ENCODE data around the gene CBX5. TPM values are rescaled to one million over a fixed set of nuclear protein-coding genes. Genes with fewer than 3 reads are reported as not detected.
A peak's percentile ranks its signal among the peaks of the same experiment; 100 is the strongest.
"Not testable (repeated sequence)": the region's sequence is repeated elsewhere in the genome, so short reads cannot be mapped to it uniquely, and the experiment has no call there.

CBX5 gene
- total RNA-seq, 1 donor from 2014 or later, result 62.0 TPM

DNA sequence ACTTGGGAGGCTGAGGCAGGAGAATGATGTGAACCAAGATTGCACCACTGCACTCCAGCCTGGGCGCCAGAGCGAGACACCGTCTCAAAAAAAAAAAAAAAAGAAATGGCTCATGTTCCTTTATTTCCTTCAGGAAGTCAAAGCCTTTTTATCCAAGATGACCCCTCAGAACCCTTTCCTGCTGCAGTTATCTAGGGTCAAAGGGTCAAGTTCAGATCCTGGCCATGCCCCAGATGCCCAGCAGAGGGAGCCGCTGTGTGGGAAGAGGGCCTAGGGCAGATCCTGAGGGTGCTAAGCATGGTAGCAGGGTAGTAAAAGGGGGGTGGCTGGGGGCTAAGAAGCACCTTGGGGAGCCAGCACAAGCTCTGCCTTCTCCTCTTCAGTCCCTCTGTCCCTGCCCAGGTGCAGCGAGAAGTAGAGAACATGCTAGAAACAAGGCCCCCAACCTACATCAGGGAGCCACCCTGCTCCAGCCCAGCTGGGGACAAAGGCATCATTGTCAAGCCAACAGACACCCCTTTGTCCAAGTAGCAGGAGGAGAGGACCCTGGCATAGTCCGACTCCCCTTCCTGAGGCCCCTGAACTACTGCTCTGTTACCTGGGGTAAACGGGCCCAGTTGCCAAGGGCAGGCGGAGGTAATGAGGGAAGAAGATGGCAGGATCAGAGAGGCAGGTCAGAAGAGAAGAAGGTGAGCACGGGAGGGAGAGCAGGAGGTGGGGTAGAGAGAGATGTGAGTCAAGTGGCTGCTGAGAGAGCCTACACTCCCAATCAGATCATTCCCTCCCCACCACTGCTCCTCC is 14.4 kb upstream of the CBX5 start:
- DNase-seq (ENCODE audit: low spot score), result peak; percentile 41

DNA sequence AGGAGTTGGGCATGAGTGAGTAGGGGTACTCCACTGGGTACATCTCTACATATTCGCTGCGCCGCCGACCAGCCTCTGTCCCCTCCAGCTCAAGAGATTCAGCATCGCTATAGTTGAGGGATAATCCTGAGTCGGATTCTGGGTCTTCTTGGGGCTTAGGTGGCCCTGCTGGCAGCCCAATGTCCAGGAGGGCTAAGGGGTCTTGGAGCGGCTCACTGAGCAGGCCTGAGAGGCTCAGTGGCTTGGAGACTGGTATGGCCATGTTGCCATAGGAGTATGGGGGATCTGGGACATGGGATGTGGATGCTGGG is 13.0 kb upstream of the CBX5 start:
- DNase-seq (ENCODE audit: low spot score), result no peak

DNA sequence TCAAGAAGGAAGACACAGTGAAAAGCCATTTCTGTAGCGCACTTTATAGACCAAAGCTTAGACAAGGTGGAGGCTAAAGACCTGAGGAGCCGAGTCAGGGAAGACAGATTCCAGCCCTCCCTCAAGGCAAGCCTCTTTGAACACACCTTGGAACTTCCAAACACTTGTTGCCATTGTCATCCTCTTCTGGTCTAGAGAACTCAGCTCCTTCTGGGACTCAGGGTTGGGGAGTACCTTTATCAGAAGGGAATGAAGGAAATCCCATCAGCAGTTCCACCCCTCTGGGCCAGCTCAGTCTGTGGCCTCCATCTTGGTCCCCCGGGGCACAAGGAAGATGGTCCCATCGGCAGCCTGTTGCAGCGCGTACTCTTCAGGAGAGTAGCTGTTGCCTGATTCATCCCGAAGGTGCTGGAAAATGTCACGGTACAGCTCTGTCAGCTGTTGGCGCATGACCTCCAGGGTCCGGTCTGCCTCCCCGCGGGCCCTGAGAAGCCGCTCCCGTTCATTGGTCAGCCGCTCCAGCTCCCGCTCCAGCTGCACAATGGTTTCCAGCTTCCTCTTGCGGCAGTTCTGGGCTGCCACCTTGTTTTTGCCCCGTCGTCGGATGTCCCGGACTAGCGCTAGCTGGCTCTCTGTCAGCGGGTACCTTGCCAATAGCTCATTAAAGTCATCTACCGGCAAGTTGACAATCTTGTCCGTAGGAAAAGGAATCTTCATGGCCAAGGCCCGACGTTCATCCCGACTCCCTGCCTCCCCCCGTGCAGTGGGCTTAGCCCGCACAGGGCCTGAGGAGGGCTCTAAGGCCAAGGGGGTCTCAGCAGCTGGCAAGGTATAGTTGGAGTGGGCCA is 12.4 kb upstream of the CBX5 start:
- no peak for DNase-seq (ENCODE audit: low spot score)

DNA sequence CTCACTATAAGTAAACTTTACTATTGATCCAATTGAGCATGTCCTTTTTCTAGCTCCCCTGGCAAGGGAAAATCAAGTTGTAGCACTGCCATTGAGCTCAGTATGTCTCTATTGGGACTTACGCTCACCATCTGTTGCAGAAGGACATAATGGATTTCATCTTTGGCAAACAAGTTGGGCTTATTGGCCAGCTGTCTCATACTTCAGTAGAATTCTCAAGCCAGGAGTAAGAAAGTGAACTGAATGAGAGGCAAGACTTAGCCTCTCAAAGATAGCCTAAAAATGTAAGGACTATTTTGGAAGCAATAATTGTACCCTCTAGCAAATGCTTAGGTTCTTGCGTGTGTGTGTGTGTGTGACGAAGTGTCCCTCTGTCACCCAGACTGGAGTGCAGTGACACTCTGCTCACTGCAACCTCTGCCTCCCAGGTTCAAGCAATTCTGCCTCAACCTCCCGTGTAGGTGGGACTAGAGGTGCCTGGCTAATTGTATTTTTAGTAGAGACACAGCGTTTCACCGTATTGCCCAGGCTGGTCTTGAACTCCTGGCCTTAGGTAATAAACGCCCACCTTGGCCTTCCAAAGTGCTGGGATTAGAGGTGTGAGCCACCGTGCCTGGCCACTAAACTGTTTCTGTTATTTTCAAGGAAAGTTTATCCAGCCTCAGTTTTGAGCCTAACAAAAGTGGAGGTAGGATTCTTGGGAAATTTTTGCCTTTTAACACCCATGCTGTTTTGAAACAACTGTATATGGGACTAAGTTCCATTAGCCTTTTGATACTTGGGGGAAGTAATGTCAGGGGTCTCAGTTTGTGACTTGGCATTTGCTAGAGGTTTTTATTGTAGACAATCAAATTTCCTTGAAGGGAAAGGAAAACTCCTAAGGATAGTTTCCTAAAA is 7.6 kb upstream of the CBX5 start:
- no peak for DNase-seq (ENCODE audit: low spot score)

DNA sequence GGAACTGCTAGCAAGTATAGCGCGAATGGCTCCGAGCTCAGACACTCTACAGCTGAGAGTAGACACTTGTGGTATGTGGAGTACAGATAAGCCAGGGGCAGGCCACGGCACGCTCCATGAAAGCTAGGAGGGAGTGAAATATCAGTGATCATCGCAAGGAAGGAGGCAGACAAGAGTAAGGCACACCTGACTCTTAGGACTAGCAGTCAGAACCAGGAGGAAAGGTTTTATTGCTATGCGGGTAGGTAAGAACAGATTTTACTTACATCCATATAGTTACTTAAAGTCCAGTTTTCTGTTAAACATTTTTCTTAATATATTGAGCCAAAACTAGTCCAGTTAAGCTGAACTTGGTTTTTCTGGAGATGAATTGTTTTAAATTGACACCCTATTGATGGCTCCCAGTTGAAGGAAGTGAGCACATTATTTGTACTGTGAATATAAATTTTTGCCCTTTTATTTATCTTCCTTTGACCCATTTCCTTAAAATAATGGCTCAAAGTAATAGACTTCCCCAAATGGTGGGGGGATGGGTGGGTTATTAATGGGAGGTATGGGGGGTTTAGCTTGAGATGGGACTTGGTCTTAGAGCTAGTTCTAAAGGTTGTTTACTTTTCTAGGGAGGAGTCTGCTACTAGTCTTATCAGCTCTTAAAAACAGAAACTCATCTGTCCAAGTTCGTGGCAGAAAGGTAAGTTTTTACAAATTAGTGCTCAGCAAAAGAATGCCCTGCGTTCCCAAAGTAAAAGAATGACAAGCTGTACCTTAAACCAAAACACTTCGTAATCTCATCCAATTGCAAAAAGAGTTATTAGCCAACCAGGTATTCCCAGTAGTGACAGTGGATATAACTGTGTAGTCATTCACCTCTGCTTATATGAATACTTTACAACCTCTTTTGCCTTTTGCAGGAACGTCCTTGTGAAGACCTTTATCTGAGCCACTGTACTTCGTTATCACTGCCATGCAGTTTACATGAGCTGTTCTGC is 6.4 kb upstream of the CBX5 start:
- DNase-seq (ENCODE audit: low spot score), result no peak

DNA sequence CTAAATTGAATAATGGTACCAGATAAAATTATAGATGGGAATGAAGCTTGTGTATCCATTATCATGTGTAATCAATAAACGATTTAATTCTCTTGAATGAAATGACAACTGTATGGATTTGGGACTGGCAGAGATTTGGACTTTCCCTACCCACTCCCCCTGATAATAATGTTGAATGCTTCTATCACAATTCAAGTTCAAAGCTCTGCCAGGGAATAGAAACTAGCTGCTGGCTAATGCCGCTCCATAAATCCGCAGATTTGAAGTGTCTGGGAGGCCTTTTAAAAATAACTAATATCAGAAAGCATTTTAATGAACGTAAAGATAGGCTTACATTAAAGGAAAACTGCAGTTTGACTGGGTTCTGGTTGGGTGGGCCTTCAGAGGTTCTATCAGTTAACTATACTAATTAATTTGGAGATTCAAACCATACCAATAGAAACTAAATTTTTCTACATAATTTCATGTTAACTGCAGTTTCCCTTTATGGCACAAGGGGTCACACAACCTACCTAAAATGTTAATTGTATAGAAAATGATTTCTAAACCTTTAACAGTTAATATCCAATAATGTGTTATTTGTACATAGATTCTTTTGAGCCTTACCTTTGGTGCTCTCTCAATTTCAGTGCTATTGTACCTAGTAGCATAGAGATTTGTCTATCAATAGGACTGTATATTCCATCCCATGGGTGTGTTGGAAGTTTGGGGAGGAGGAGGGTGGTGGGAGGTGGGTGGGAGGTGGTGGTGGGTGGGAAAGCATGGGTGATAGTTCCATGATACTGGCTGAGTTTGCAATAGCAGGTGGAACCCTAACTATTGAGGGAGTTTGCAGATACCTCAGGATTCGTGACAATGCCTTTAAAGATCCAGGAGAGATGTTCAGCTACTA is 5.5 kb upstream of the CBX5 start:
- DNase-seq (ENCODE audit: low spot score), result no peak

DNA sequence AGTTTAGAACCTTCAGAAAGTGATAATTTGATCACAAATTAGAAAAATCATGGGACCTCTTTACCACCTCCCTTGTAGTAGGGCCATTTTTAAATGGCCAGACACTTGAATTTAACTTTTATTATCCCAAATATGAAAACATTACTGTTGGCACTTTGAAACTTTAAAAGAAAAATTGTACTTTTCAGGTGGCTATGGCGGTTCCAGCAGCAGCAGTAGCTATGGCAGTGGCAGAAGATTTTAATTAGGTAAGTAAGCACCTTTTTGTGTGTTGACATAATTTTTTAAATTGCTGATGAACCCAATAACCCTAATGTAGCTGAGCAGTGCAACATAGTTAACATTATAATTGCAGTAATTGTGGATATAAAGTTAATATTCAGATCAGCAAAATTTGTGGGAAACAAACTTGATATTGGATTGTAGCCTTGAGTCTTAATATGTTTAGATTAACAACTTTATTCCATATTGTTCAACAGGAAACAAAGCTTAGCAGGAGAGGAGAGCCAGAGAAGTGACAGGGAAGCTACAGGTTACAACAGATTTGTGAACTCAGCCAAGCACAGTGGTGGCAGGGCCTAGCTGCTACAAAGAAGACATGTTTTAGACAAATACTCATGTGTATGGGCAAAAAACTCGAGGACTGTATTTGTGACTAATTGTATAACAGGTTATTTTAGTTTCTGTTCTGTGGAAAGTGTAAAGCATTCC is 4.3 kb upstream of the CBX5 start:
- DNase-seq (ENCODE audit: low spot score), result not testable (repeated sequence)

DNA sequence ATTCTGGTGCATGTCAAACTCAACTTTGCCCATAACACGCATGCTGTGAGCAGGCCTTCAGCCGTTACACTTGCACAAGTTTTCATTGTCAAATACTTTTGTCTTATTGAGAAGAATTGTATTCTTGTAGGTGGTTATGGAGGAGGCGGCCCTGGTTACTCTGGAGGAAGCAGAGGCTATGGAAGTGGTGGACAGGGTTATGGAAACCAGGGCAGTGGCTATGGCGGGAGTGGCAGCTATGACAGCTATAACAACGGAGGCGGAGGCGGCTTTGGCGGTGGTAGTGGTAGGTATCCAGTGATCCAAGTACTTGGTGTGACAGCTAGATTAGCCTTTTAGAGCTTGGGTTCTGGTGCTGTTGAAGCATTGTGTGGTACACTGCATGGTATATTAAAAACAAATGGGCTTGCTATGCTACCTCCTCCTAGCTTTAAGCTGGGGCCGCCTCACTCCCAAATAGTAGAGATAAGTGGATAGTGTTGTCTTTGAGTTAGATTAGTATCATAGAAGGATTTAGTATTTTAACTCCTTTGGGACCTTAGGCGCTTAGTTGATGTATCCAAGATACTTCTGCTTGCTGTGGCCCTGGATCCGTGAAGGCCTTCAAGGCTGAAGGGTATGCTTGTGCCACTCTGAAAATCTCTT is 3.1 kb upstream of the CBX5 start:
- DNase-seq (ENCODE audit: low spot score), result no peak

DNA sequence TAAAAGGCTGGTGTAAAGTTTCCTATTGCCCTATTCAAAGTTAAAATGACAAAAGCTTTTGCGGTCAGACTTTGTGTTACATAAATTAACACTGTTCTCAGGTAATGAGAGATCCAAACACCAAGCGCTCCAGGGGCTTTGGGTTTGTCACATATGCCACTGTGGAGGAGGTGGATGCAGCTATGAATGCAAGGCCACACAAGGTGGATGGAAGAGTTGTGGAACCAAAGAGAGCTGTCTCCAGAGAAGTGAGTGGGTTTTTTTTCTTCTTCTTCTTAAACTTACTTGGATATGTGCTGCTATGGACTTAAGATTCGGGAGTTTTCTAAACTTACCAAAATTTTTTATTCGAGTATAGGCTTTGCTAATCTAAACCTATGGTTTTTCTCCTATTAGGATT is 1.8 kb upstream of the CBX5 start:
- not testable (repeated sequence) for DNase-seq (ENCODE audit: low spot score)

DNA sequence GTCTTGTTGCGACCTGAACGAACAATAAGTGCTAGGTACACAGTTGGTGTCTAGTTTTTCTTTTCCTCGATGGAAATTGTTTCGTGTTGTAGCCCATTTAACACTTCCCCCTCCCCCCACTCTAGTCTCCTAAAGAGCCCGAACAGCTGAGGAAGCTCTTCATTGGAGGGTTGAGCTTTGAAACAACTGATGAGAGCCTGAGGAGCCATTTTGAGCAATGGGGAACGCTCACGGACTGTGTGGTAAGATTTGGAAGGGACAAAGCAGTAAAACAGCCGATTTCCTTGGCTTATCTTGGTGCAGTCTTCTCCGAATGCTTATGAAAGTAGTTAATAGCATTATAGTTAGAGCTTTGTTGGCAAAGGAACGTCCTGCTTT is 1.3 kb upstream of the CBX5 start:
- not testable (repeated sequence) for DNase-seq (ENCODE audit: low spot score)

DNA sequence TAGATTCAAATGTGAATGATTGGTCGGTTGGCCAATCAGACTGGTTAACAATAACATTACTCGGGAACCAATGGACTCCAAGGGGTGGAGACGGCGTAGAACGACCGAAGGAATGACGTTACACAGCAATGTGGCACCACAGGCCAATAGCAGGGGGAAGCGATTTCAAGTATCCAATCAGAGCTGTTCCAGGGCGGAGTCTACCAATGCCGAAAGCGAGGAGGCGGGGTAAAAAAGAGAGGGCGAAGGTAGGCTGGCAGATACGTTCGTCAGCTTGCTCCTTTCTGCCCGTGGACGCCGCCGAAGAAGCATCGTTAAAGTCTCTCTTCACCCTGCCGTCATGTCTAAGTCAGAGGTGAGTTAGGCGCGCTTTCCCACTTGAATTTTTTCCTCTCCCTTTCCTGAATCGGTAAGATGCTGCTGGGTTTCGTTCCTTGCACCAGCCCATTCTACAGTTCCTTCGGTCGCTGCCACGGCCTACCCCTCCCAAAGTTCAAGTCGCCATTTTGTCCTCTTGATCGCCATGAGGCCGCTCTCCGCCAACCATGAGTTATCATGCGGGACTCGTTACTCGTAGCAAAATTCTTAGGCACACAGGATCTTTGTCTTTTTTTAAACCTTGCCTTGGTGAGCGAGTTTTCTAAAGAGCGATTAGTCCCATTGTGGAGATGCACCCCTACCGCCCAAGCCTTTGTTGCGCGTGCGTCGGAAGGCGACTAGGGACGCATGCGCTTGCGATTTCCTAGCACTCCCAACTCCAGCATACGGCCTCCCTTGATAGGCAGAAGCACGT is 742 bp upstream of the CBX5 start, which contains the start of gene HNRNPA1:
Gene HNRNPA1 (plus strand): TSS at position 259 of the 793 bp plus-strand sequence. CDS start 82 bp downstream, at position 341.
- DNase-seq (ENCODE audit: low spot score), result peak; percentile 99

DNA sequence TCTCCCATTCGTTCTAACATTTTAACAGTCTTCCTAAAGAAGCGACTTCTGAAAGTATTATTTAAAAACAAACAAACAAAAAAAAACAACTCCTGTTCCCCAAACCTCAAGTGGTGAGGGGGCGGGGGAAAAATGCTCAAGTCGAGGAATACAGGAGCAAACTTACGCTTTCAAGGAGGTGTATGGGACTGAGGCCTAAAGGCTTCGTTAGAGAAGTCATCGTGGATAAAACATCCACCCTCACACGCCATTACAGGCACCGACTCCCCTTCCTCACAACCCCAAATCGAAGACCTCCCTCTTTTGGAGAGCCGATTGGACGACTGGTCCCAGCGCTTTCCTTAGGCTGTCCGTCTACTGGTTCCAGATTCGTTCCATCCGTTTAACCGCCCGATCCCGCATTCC is 693 bp downstream of the CBX5 start:
- DNase-seq (ENCODE audit: low spot score), result no peak

DNA sequence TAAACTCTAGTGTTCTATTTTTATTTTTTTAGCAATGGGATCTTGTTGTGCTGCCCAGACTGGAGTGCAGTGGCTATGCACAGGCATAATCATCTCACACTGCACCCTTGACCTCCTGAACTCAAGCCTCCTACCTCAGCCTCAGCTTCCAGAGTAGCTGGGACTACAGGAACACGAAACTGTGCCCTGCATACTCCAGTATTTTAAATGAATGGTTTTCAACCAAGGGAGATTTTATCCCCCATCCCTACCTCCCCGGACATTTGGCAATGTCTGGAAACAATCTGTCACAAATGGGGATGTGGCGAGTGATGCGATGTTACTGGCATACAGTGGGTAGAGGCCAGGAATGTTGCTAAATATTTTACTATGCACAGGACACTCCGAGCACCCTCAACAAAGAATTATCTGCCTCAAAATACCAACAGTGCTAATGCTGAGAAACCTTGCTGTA is 2.1 kb downstream of the CBX5 start:
- DNase-seq (ENCODE audit: low spot score), result no peak

DNA sequence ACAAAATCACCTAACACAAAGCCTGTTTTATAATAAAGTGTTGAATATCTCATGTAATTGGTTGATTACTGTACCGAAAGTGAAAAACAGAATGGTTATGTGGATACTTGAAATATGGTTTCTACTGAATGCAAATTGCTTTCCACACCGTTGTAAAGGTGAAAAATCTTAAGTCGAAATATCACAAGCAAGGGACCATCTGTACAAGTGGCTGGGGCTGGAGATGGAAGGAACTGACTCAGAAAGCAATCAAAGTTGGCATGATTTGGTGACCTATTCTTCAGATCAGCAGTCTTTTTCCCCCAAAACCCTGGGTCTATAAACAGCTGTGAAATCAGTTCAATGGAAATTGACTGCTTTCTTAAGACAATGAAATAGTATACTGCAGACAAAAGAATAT is 3.6 kb downstream of the CBX5 start:
- DNase-seq (ENCODE audit: low spot score), result no peak

DNA sequence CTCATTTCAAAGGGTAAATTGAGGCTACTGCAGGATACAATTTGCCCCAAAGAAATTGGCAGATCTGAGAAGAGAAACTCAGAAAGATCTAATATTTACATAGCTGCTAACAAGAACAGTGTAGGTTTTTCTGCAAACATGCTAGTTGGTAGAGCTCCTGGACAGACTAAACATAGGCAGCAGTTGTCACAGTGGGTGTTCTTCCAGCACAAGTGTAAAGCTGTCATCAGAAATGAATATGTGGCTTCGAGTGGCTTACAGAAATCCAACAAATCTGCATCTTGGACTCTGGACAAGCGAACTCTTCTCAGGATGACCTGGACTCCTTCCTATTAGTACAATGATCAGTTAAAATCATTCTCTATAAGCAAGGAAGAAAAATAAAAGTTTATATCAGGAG is 5.9 kb downstream of the CBX5 start:
- no peak for DNase-seq (ENCODE audit: low spot score)

DNA sequence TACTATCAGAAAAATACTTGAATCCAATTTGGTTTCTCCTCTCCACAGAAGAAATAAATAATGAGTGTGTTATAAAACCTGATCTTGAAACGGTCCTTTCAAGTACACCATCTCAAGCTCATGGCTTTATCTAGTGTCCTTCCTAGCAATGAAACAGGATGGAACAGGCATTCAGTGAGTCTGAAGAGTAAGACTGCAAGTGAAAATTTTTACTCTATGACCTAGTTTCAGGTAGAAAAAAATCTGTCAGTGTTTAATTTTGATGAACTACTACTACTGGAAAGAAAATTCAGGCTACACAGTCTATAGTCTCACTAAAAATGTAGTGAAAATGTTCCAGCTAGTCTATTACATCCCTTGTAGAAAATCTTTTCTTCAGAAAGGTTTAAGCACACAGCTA is 7.7 kb downstream of the CBX5 start:
- no peak for DNase-seq (ENCODE audit: low spot score)

DNA sequence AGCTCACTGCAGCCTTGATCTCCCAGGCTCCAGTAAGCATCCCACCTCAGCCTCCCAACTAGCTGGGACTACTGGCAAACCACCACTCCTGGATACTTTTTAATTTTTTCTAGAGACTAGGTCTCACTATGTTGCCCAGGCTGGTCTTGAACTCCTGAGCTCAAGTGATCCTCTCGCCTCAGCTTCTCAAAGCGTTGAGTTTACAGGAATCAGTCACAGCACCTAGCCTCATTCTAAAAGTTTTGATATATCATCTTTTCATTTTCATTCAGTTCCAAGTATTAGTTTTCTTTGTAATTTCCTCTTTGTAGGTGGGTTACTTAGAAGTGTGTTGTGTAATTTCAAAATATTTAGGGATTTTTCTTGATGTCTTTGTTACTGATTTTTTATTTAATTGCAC is 9.6 kb downstream of the CBX5 start:
- DNase-seq (ENCODE audit: low spot score), result no peak

DNA sequence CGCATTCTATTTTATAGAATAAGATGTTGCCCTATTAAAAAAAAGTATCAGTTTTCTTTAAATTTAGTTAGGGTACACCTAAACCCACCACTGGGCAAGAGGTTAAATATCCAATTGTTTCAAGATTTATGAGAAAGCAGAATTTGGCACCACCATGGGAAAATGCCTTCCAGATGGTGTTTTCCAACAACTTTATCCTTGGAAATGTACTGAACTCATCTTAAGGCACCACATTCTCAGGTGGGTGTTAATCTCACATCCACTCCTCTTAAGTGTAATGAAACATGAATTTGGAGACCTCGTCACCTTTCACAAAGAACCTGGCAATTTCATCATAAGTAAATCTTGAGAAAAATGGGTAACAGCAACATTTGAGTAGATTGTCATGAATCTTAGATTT is 13.1 kb downstream of the CBX5 start:
- no peak for DNase-seq (ENCODE audit: low spot score)

All from mucosa of gallbladder (tissue), 1 donor.